GM18870 (cell line): Measurements from ENCODE around the gene LNPK.
"Not testable (repeated sequence)": the region's sequence is repeated elsewhere in the genome, so short reads cannot be mapped to it uniquely, and the experiment has no call there.

Source experiments
- ATAC-seq: cut with Tn5 transposase; IDR thresholded peaks from one replicate; pipeline ENCODE4 v1.9.1; 2021; ENCODE audit warnings: moderate library complexity; ENCODE audit not compliant: unreplicated experiment

The LNPK gene

GRCh38 chr2:175976391-175977157, 25.5 kb downstream of the LNPK start:
- no peak for ATAC-seq

DNA sequence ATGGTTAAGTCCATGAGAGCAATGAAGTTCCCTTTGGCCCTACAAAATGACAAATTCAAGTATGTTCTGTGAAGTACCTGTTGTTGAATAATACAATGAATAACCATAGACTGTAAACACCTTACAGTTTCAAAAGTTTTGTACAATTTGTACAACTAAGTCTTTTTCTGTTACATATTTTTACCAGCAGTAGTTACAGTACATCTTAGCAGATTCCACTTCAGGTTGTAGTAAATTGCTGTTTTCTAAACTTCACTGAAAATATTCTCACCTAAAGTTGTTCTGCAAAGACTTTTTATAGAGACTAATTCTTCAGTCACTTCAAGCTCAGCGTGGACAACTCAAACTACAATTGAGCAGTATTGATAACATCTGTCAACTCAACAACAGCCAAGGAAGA, 28.7 kb downstream of the LNPK start:
- no peak for ATAC-seq

DNA sequence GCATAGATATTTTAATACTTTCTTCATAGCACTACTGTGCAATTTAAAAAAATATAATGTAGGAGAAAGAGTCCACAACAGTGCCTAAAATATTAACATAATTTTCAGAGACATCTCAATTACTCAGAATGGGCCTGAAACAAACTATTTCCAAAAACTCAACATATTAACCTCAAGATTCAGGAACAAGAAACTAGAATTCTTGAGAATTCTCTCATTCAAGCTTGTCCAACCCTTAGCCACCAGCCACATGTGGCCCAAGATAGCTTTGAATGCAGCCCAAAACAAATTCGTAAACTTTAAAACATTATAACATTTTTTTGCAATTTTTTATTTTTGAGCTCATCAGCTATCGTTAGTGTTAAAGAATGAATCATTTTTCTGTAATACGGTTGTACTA, 35.2 kb downstream of the LNPK start:
- ATAC-seq = no peak

DNA sequence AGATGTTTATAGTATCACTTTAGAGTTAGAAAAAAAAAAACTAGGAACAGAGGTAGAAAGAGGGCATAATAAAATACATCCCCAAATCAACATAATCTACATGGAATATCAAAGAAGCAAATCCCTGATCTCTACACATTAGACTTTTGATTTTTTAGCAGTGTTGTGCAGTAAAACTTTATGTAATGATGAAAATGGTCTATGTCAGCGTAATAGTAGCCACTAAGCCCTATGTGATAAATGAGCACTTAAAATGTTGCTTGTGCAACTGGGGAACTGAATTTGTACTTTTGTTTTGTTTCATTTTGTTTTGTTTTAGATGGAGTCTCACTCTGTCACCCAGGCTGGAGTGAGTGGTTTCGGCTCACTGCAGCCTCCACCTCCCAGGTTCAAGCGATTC, 36.3 kb downstream of the LNPK start:
- ATAC-seq = no peak

DNA sequence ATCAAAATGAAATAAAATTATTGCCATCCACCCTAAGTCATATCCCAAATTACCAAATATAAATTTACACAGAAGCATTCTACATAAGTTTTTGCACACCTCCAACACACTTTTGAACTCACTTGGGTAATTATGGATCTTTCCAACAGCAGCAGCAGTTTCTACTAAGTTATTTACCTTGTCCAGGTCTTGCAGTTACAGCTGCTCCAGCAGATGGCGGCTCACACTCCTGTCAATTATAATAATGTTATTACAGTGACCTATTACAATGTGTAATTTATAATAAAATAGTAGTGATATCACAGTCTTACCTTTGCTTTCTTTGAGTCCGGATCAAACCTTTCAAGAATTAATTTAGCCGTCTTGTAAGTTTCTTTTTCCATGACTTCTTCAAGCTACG, 37.9 kb downstream of the LNPK start:
- ATAC-seq = no peak

DNA sequence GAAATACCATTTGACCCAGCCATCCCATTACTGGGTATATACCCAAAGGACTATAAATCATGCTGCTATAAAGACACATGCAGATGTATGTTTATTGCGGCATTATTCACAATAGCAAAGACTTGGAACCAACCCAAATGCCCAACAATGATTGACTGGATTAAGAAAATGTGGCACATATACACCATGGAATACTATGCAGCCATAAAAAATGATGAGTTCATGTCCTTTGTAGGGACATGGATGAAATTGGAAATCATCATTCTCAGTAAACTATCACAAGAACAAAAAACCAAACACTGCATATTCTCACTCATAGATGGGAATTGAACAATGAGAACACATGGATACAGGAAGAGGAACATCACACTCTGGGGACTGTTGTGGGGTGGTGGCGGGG, 38.9 kb downstream of the LNPK start:
- ATAC-seq = not testable (repeated sequence)

GRCh38 chr2:175957845-175958244, 44.2 kb downstream of the LNPK start:
- no peak for ATAC-seq

- no peak for ATAC-seq
Observed at GRCh38 chr2:175955136-175955535, 46.9 kb downstream of the LNPK start.

- ATAC-seq = no peak
Observed at GRCh38 chr2:175950512-175950911, 51.6 kb downstream of the LNPK start.

- ATAC-seq = no peak
Observed at GRCh38 chr2:175948191-175948590, 53.9 kb downstream of the LNPK start.

- ATAC-seq = no peak
Observed at GRCh38 chr2:175947073-175947472, 55.0 kb downstream of the LNPK start.

GRCh38 chr2:175941699-175942098, 60.4 kb downstream of the LNPK start:
- no peak for ATAC-seq

DNA sequence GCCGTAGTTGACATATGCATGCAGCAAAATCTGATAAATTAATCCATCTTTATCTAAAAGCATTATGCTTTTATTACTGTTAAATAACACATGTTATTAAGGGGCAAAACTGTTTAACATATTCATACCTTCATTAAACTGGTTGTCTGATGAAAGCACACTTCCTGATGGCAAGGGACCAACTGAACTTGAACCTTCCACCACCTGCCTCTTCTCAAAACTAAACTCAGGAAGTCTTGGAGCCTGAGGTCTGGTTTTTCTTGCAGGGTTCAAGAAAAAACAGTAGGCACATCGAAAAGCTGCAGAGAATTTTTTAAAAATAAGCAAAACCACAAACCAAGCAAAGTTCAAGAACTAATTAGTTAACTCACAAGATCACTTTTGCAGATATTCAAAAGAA, 64.9 kb downstream of the LNPK start:
- ATAC-seq = no peak

DNA sequence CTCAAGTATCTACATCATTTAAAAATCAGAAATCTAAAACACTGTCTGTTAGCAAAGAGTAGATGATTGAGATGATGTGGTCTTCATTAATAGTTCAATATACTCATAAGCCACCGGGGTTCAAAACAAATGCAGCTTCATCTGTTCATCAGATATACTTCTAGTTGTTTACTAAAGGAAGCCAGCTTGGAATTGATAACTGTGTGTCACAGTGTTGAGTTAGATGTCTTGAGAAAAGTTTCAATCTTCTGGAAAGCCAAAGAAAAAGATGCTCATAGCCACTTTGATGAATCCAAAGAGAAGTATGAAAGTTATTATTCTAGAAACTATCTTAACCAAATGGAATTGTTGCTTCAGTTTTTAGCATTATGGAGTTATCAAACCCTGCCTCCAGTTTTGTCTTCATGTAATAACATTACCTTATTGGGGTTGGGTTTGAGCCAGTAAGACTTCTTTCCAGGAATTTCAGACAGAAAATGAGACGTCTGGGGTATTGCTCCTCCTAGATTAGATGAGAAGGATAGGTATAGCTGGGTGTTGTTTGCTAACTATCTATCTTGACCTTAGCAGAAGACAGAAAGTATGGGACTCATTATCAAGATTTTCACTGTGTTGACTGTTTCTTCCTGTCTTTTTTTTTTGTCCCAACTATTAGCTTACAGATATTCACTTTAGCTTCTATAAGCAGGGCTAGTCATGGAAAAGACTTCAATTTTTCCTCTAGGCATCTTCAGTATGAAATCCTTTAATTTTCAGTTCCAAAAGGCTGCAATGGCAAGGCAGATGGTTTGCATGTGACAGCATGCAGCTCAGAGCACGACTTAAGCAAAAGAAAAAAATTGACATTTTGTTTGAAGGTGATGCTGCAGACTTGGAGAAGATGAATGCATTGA, 66.5 kb downstream of the LNPK start:
- ATAC-seq = no peak

GRCh38 chr2:175932675-175933074, 69.4 kb downstream of the LNPK start:
- ATAC-seq = no peak

GRCh38 chr2:175931805-175932204, 70.3 kb downstream of the LNPK start:
- ATAC-seq = no peak

DNA sequence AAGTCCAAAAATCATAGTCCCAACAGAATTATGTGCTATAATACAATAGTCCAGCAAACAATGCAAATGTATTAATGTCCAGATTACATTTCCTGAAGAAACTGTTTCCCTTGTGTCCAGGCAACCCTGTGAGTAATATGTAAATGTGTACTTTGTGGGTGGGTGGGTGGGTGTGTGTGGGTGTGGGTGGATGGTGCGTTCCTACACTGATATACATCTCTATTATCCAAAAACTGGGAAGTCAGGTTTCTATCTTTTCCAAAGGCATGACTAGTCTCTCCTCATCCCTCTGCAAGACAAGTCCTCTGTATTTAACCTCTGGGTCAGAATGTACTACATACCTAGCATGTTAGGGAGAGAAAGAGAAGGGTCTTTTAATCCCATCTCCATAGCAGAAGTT, 71.6 kb downstream of the LNPK start:
- no peak for ATAC-seq

GRCh38 chr2:175929850-175930249, 72.2 kb downstream of the LNPK start:
- no peak for ATAC-seq

- no peak for ATAC-seq
Observed at GRCh38 chr2:175926272-175926671, 75.8 kb downstream of the LNPK start.

DNA sequence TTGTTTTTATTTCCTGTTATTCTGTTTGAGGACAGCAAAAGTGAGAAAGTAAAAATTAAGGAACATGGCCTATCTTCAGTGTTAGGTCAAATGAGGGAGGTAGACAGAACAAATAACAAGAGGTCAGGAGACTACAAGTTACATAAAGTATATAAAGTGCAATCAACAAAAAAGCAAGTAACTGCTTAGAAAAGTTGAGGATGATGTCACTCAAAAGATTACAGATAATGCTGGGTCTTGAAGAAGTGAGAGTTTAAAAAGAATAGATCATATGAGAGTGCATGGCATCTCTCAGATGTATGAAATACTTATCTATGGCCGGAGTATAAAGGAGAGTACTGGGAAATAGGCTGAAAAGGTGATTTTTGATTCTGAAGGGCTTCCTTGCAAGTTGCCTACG, 79.9 kb downstream of the LNPK start:
- no peak for ATAC-seq

DNA sequence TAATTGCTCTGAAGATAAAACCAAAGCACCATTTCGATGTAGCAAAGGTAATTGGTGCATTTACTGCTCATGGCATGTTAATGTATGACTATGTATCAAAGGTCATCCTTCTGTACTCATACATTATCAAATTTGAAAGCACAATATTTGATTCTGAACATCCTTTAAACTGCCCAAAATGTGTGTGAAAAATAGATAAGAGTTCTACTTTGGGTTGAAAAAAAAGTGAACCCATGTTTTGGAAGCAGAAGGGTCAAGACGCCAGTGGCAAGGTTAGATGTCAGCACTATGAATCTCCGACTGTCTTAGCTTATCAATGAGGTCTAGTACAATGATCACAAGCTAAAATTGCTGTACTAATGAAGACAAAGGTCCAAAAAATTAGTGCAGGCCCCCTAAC, 83.1 kb downstream of the LNPK start:
- no peak for ATAC-seq

GRCh38 chr2:175914846-175915245, 87.2 kb downstream of the LNPK start:
- no peak for ATAC-seq
